Measurements from ENCODE around the gene TRIO.

- no peak for TF ChIP-seq POLR2AphosphoS5 (IDR thresholded peaks at IDR 0.05; ENCODE audit: low read depth, low read length)
- TF ChIP-seq REST (IDR thresholded peaks at IDR 0.05; ENCODE audit: insufficient read depth in 1 of 2, low read depth in 2 of 2, low read length in 2 of 2) = no peak
- no peak for TF ChIP-seq TAF1 (IDR thresholded peaks at IDR 0.05; ENCODE audit: borderline replicate concordance, insufficient read depth, low read length)
- TF ChIP-seq FOXP2 (optimal IDR thresholded peaks at IDR 0.05; ENCODE audit: borderline replicate concordance, extremely low read depth, extremely low read length, insufficient read depth) = no peak
- no peak for TF ChIP-seq SIN3A (IDR thresholded peaks at IDR 0.05; ENCODE audit: borderline replicate concordance, insufficient read depth, low read length)
These were observed 27.7 kb upstream of the TRIO start for GRCh38 chr5:14115323-14115895.

Data from PFSK-1 (cell line).